ENCODE data around the gene ZNF443.
"Not testable (repeated sequence)": the region's sequence is repeated elsewhere in the genome, so short reads cannot be mapped to it uniquely, and the experiment has no call there.

ZNF443 gene

GRCh38 chr19:12440541-12441316 lies at the start of gene ZNF443:
TSS of gene ZNF443 (minus strand) at chr19:12441021. CDS start at chr19:12440914, 107 bp downstream.
- no peaks in the 10 kb centered on the region for H3K27me3 ChIP-seq (ENCODE audit: control insufficient read depth, insufficient read depth, low read length)
- H3K9ac ChIP-seq (ENCODE audit: low read depth, low read length): peak within 1 kb of the TSS; percentile 79
- peak within 1 kb of the TSS; percentile 75 for H3K4me3 ChIP-seq (ENCODE audit: low read depth, low read length)
- no peaks in the 10 kb centered on the region for H3K9me3 ChIP-seq (ENCODE audit: control insufficient read depth, insufficient read depth, low read length)
- H3K4me1 ChIP-seq (ENCODE audit: control insufficient read depth, insufficient read depth, low read length): no peaks in the 10 kb centered on the region
- no peaks in the 10 kb centered on the region for H3K36me3 ChIP-seq (ENCODE audit: control insufficient read depth, insufficient read depth, low read length)

GRCh38 chr19:12486265-12486783 lies 45.5 kb upstream of the ZNF443 start:
- not testable (repeated sequence) for H3K4me1 ChIP-seq (ENCODE audit: control insufficient read depth, insufficient read depth, low read length); H3K9me3 ChIP-seq (ENCODE audit: control insufficient read depth, insufficient read depth, low read length)

GRCh38 chr19:12485571-12485970 lies 44.8 kb upstream of the ZNF443 start:
- peak overlapping the region; percentile 72 for H3K4me3 ChIP-seq (ENCODE audit: low read depth, low read length)
- no peak overlapping the region for H3K9ac ChIP-seq (ENCODE audit: low read depth, low read length)
- H3K36me3 ChIP-seq (ENCODE audit: control insufficient read depth, insufficient read depth, low read length): no peaks in the 10 kb centered on the region
- no peaks in the 10 kb centered on the region for H3K9me3 ChIP-seq (ENCODE audit: control insufficient read depth, insufficient read depth, low read length)
- H3K4me1 ChIP-seq (ENCODE audit: control insufficient read depth, insufficient read depth, low read length): no peaks in the 10 kb centered on the region
- peaks cover 9% of the 10 kb centered on the region for H3K27me3 ChIP-seq (ENCODE audit: control insufficient read depth, insufficient read depth, low read length)

More at GRCh38 chr19:12486265-12486783, 45.5 kb upstream of the ZNF443 start:
- H3K27me3 ChIP-seq (ENCODE audit: control insufficient read depth, insufficient read depth, low read length); H3K9ac ChIP-seq (ENCODE audit: low read depth, low read length); H3K4me3 ChIP-seq (ENCODE audit: low read depth, low read length); H3K36me3 ChIP-seq (ENCODE audit: control insufficient read depth, insufficient read depth, low read length): not testable (repeated sequence)

GRCh38 chr19:12485052-12485416 lies 44.2 kb upstream of the ZNF443 start:
- H3K4me1 ChIP-seq (ENCODE audit: control insufficient read depth, insufficient read depth, low read length): no peaks in the 10 kb centered on the region
- no peaks in the 10 kb centered on the region for H3K9me3 ChIP-seq (ENCODE audit: control insufficient read depth, insufficient read depth, low read length)
- H3K9ac ChIP-seq (ENCODE audit: low read depth, low read length): no peak overlapping the region
- peak overlapping the region; percentile 72 for H3K4me3 ChIP-seq (ENCODE audit: low read depth, low read length)
- H3K27me3 ChIP-seq (ENCODE audit: control insufficient read depth, insufficient read depth, low read length): peaks cover 9% of the 10 kb centered on the region
- no peaks in the 10 kb centered on the region for H3K36me3 ChIP-seq (ENCODE audit: control insufficient read depth, insufficient read depth, low read length)

GRCh38 chr19:12484371-12485051 lies 43.7 kb upstream of the ZNF443 start, which contains the start of gene ZNF709:
TSS of gene ZNF709 (minus strand) at chr19:12484816. CDS start at chr19:12484657, 159 bp downstream.
- peak within 1 kb of the TSS; percentile 89 for H3K9ac ChIP-seq (ENCODE audit: low read depth, low read length)
- H3K4me3 ChIP-seq (ENCODE audit: low read depth, low read length): peak within 1 kb of the TSS; percentile 72

GRCh38 chr19:12484011-12484370 lies 43.2 kb upstream of the ZNF443 start:
- Histone ChIP-seq H3K36me3 (ENCODE audit: control insufficient read depth, insufficient read depth, low read length) (no peaks in the 10 kb centered on the region), H3K4me1 (ENCODE audit: control insufficient read depth, insufficient read depth, low read length) (no peaks in the 10 kb centered on the region), H3K27me3 (ENCODE audit: control insufficient read depth, insufficient read depth, low read length) (peaks cover 9% of the 10 kb centered on the region), H3K9me3 (ENCODE audit: control insufficient read depth, insufficient read depth, low read length) (no peaks in the 10 kb centered on the region), H3K9ac (ENCODE audit: low read depth, low read length) (peak overlapping the region; percentile 89), H3K4me3 (ENCODE audit: low read depth, low read length) (peak overlapping the region; percentile 72)

More at GRCh38 chr19:12484371-12485051, 43.7 kb upstream of the ZNF443 start, which contains the start of gene ZNF709:
- Histone ChIP-seq H3K9me3 (ENCODE audit: control insufficient read depth, insufficient read depth, low read length) (no peaks in the 10 kb centered on the region), H3K27me3 (ENCODE audit: control insufficient read depth, insufficient read depth, low read length) (peaks cover 9% of the 10 kb centered on the region), H3K36me3 (ENCODE audit: control insufficient read depth, insufficient read depth, low read length) (no peaks in the 10 kb centered on the region), H3K4me1 (ENCODE audit: control insufficient read depth, insufficient read depth, low read length) (no peaks in the 10 kb centered on the region)

- no peak overlapping the region for H3K4me3 ChIP-seq (ENCODE audit: low read depth, low read length)
These were observed 41.7 kb upstream of the ZNF443 start for GRCh38 chr19:12482509-12482886.

GRCh38 chr19:12481781-12482508 lies 41.1 kb upstream of the ZNF443 start:
- Histone ChIP-seq H3K9ac (ENCODE audit: low read depth, low read length) (no peak overlapping the region), H3K4me3 (ENCODE audit: low read depth, low read length) (no peak overlapping the region), H3K9me3 (ENCODE audit: control insufficient read depth, insufficient read depth, low read length) (no peaks in the 10 kb centered on the region), H3K36me3 (ENCODE audit: control insufficient read depth, insufficient read depth, low read length) (no peaks in the 10 kb centered on the region), H3K27me3 (ENCODE audit: control insufficient read depth, insufficient read depth, low read length) (peaks cover 9% of the 10 kb centered on the region), H3K4me1 (ENCODE audit: control insufficient read depth, insufficient read depth, low read length) (no peaks in the 10 kb centered on the region)

More at GRCh38 chr19:12482509-12482886, 41.7 kb upstream of the ZNF443 start:
- peaks cover 9% of the 10 kb centered on the region for H3K27me3 ChIP-seq (ENCODE audit: control insufficient read depth, insufficient read depth, low read length)
- no peaks in the 10 kb centered on the region for H3K4me1 ChIP-seq (ENCODE audit: control insufficient read depth, insufficient read depth, low read length)
- no peaks in the 10 kb centered on the region for H3K36me3 ChIP-seq (ENCODE audit: control insufficient read depth, insufficient read depth, low read length)
- no peaks in the 10 kb centered on the region for H3K9me3 ChIP-seq (ENCODE audit: control insufficient read depth, insufficient read depth, low read length)
- H3K9ac ChIP-seq (ENCODE audit: low read depth, low read length): no peak overlapping the region

- no peak overlapping the region for H3K4me3 ChIP-seq (ENCODE audit: low read depth, low read length)
- H3K36me3 ChIP-seq (ENCODE audit: control insufficient read depth, insufficient read depth, low read length): no peaks in the 10 kb centered on the region
- H3K9me3 ChIP-seq (ENCODE audit: control insufficient read depth, insufficient read depth, low read length): no peaks in the 10 kb centered on the region
- H3K27me3 ChIP-seq (ENCODE audit: control insufficient read depth, insufficient read depth, low read length): no peaks in the 10 kb centered on the region
- no peak overlapping the region for H3K9ac ChIP-seq (ENCODE audit: low read depth, low read length)
- H3K4me1 ChIP-seq (ENCODE audit: control insufficient read depth, insufficient read depth, low read length): no peaks in the 10 kb centered on the region
These were observed 37.6 kb upstream of the ZNF443 start for GRCh38 chr19:12478234-12478941.

GRCh38 chr19:12467651-12468050 lies 26.8 kb upstream of the ZNF443 start:
- not testable (repeated sequence) for H3K4me1 ChIP-seq (ENCODE audit: control insufficient read depth, insufficient read depth, low read length); H3K9ac ChIP-seq (ENCODE audit: low read depth, low read length); H3K36me3 ChIP-seq (ENCODE audit: control insufficient read depth, insufficient read depth, low read length); H3K4me3 ChIP-seq (ENCODE audit: low read depth, low read length); H3K27me3 ChIP-seq (ENCODE audit: control insufficient read depth, insufficient read depth, low read length)
- H3K9me3 ChIP-seq (ENCODE audit: control insufficient read depth, insufficient read depth, low read length): peaks cover 22% of the 10 kb centered on the region

GRCh38 chr19:12465211-12465610 lies 24.4 kb upstream of the ZNF443 start:
- peaks cover 26% of the 10 kb centered on the region for H3K9me3 ChIP-seq (ENCODE audit: control insufficient read depth, insufficient read depth, low read length)

More at GRCh38 chr19:12465211-12465610, 24.4 kb upstream of the ZNF443 start:
- Histone ChIP-seq H3K9ac (ENCODE audit: low read depth, low read length) (no peak overlapping the region), H3K4me1 (ENCODE audit: control insufficient read depth, insufficient read depth, low read length) (no peaks in the 10 kb centered on the region), H3K4me3 (ENCODE audit: low read depth, low read length) (no peak overlapping the region), H3K27me3 (ENCODE audit: control insufficient read depth, insufficient read depth, low read length) (no peaks in the 10 kb centered on the region), H3K36me3 (ENCODE audit: control insufficient read depth, insufficient read depth, low read length) (no peaks in the 10 kb centered on the region)

All from iPS-15b (cell line).